Renal cortical epithelial cell (primary cell): Measurements from ENCODE around the gene ASPDH. TPM values are rescaled to one million over a fixed set of nuclear protein-coding genes. Genes with fewer than 3 reads are reported as not detected.

Experiments
- DNase-seq: peaks from one replicate; pipeline ENCODE4 v3.0.0-alpha.2; 2011; ENCODE audit warnings: low read depth
- total RNA-seq: library from RNA; depleted of rRNA; stranded (reverse); fragments of >200 nt; gene quantifications from 2 replicates; pipeline ENCODE4 v1.2.3, GENCODE V29; 2014

Gene ASPDH
- total RNA-seq = not detected in 2 replicates

- DNase-seq = no peak
Observed at GRCh38 chr19:50513746-50514345, at the start of gene ASPDH. Gene ASPDH, minus strand, starts transcription at chr19:50513913. Its CDS starts 90 bp downstream, at chr19:50513823.

GRCh38 chr19:50562996-50563395 is 49.3 kb upstream of the ASPDH start:
- DNase-seq = no peak

GRCh38 chr19:50562329-50562728 is 48.6 kb upstream of the ASPDH start:
- DNase-seq = no peak

GRCh38 chr19:50559636-50560035 is 45.9 kb upstream of the ASPDH start:
- DNase-seq = no peak

- DNase-seq = no peak
Observed at GRCh38 chr19:50558449-50558848, 44.7 kb upstream of the ASPDH start.

GRCh38 chr19:50558039-50558438 is 44.3 kb upstream of the ASPDH start:
- no peak for DNase-seq

GRCh38 chr19:50557009-50557613 is 43.4 kb upstream of the ASPDH start:
- DNase-seq = no peak

- peak; percentile 28 for DNase-seq
Observed at GRCh38 chr19:50556282-50557008, 42.7 kb upstream of the ASPDH start.

- no peak for DNase-seq
Observed at GRCh38 chr19:50555450-50556281, 42.0 kb upstream of the ASPDH start.

- no peak for DNase-seq
Observed at GRCh38 chr19:50555033-50555432, 41.3 kb upstream of the ASPDH start.

GRCh38 chr19:50554212-50554611 is 40.5 kb upstream of the ASPDH start:
- no peak for DNase-seq

- no peak for DNase-seq
Observed at GRCh38 chr19:50553134-50553703, 39.5 kb upstream of the ASPDH start.

- no peak for DNase-seq
Observed at GRCh38 chr19:50552540-50552939, 38.8 kb upstream of the ASPDH start.

- DNase-seq = no peak
Observed at GRCh38 chr19:50551715-50552187, 38.0 kb upstream of the ASPDH start.

GRCh38 chr19:50551034-50551714 is 37.5 kb upstream of the ASPDH start:
- DNase-seq = no peak

- no peak for DNase-seq
Observed at GRCh38 chr19:50550594-50550966, 36.9 kb upstream of the ASPDH start.

- no peak for DNase-seq
Observed at GRCh38 chr19:50549927-50550593, 36.3 kb upstream of the ASPDH start.

GRCh38 chr19:50549059-50549926 is 35.6 kb upstream of the ASPDH start:
- DNase-seq = no peak

GRCh38 chr19:50548191-50549058 is 34.7 kb upstream of the ASPDH start:
- no peak for DNase-seq
